Endothelial cell of umbilical vein (primary cell): Measurements from ENCODE around the gene NFE2L1. TPM values are rescaled to one million over a fixed set of nuclear protein-coding genes. Genes with fewer than 3 reads are reported as not detected.

Experiments used
- BruUV-seq: library from RNA; stranded (reverse); fragments of 400-500 nt; replicated peaks from 2 replicates; lab custom pipeline; 2021; lab: Mats Ljungman, UMichigan
- CTCF ChIA-PET: fragments of 300-600, 350-600 bp; sonication (Branson Sonifier 250); formaldehyde crosslinking; loops from one replicate; lab custom pipeline; 2021; ENCODE audit warnings: antibody characterized with exemption, inconsistent platforms; lab: Charles Lee
- POLR2A ChIA-PET: fragments of 300-600, 350-600 bp; sonication (Branson Sonifier 250); formaldehyde crosslinking; loops from one replicate; lab custom pipeline; 2021; ENCODE audit warnings: antibody characterized with exemption, inconsistent platforms; lab: Charles Lee
- DNase-seq: peaks from one replicate; pipeline ENCODE4 v3.0.0-alpha.2; 2011; ENCODE audit warnings: low read depth, low spot score
- FAIRE-seq: peaks from 2 replicates; lab custom pipeline; 2011; peaks lifted over from hg19 to GRCh38; lab: Jason Lieb, UNC
- H2AFZ ChIP-seq: 2 replicates; pipeline ENCODE4 v1.6.0; 2012; ENCODE audit warnings: low read depth, low read length, control low read depth, inconsistent platforms
- H3K27ac ChIP-seq: 2 replicates; pipeline ENCODE4 v1.5.1; 2011; ENCODE audit warnings: low read depth, mild to moderate bottlenecking, control low read depth, low read length, moderate library complexity; ENCODE audit not compliant: insufficient read depth
- H3K27me3 ChIP-seq, 2 experiments: 2 replicates each; pipeline versions ENCODE4 v1.6.0 to v1.6.1; 2011; ENCODE audit warnings: low read length in 2 of 2, mixed read lengths in 1 of 2; ENCODE audit not compliant: control insufficient read depth in 2 of 2, insufficient read depth in 2 of 2
- H3K36me3 ChIP-seq, 2 experiments: 2 replicates in 1 of 2; 3 replicates in 1 of 2; pipeline ENCODE4 v1.5.1; 2011; ENCODE audit warnings: low read length in 2 of 2, mild to moderate bottlenecking in 1 of 2, moderate library complexity in 1 of 2; ENCODE audit not compliant: control insufficient read depth in 2 of 2, insufficient read depth in 2 of 2; ENCODE audit errors: extremely low read depth in 1 of 2
- H3K4me1 ChIP-seq: 3 replicates; pipeline ENCODE4 v1.5.1; 2011; ENCODE audit warnings: mild to moderate bottlenecking, low read length; ENCODE audit not compliant: control insufficient read depth, insufficient read depth; ENCODE audit errors: extremely low read depth
- H3K4me2 ChIP-seq: 2 replicates; pipeline ENCODE4 v1.6.1; 2011; ENCODE audit warnings: low read length, control low read depth, mixed read lengths; ENCODE audit not compliant: insufficient read depth
- H3K4me3 ChIP-seq, 3 experiments: fragments of 200-600 bp in 1 of 3; sonication (generic), shearing (Covaris generic) in 1 of 3; replicated peaks in 1 of 3; 2 replicates each; pipeline ENCODE4 v1.5.1; 2011 to 2016; ENCODE audit warnings: control low read depth in 3 of 3, low read length in 3 of 3, mild to moderate bottlenecking in 2 of 3, inconsistent platforms in 1 of 3, low read depth in 1 of 3, moderate library complexity in 1 of 3; ENCODE audit not compliant: insufficient read depth in 1 of 3
- H3K79me2 ChIP-seq: 2 replicates; pipeline ENCODE4 v1.6.0; 2012; ENCODE audit warnings: low read length, inconsistent platforms; ENCODE audit not compliant: control insufficient read depth, insufficient read depth
- H3K9ac ChIP-seq: replicated peaks from 2 replicates; pipeline ENCODE3; 2011; ENCODE audit warnings: low read length, control low read depth; ENCODE audit not compliant: insufficient read depth; ENCODE audit errors: extremely low read depth
- H3K9me1 ChIP-seq: replicated peaks from 3 replicates; pipeline ENCODE4 v1.6.0; 2011; ENCODE audit warnings: mild to moderate bottlenecking, low read length; ENCODE audit not compliant: control insufficient read depth, insufficient read depth; ENCODE audit errors: extremely low read depth
- H3K9me3 ChIP-seq: replicated peaks from 2 replicates; pipeline ENCODE4 v1.5.1; 2012; ENCODE audit warnings: low read length, inconsistent platforms; ENCODE audit not compliant: control insufficient read depth, insufficient read depth
- H4K20me1 ChIP-seq: replicated peaks from 2 replicates; pipeline ENCODE3; 2011; ENCODE audit warnings: mild to moderate bottlenecking, low read length; ENCODE audit not compliant: control insufficient read depth, insufficient read depth; ENCODE audit errors: extremely low read depth
- CTCF ChIP-seq, 2 donors: IDR thresholded peaks; 1 replicate in 1 of 2; 2 replicates in 1 of 2; pipeline ENCODE4 v1.5.1; 2011; ENCODE audit warnings: low read length in 2 of 2, mild to moderate bottlenecking in 2 of 2, moderate library complexity in 2 of 2, control low read depth in 1 of 2, inconsistent platforms in 1 of 2, low read depth in 1 of 2; ENCODE audit not compliant: insufficient read depth in 1 of 2; ENCODE audit errors: extremely low read depth in 1 of 2
- FOS ChIP-seq: IDR thresholded peaks from 2 replicates; pipeline ENCODE4 v1.6.1; 2011; ENCODE audit warnings: mild to moderate bottlenecking, low read length, moderate library complexity, borderline replicate concordance; ENCODE audit not compliant: insufficient read depth
- GATA2 ChIP-seq: IDR thresholded peaks from 2 replicates; pipeline ENCODE4 v1.7.0; 2011; ENCODE audit warnings: low read depth, mild to moderate bottlenecking, moderate library complexity, mixed read lengths, low read length; ENCODE audit not compliant: insufficient read length, insufficient read depth
- JUN ChIP-seq: IDR thresholded peaks from 2 replicates; pipeline ENCODE4 v1.6.1; 2011; ENCODE audit warnings: borderline replicate concordance, low read depth; ENCODE audit not compliant: insufficient read length, insufficient read depth
- MAX ChIP-seq: IDR thresholded peaks from 2 replicates; pipeline ENCODE4 v1.6.1; 2011; ENCODE audit not compliant: insufficient read depth, insufficient read length
- MYC ChIP-seq: IDR thresholded peaks from one replicate; pipeline ENCODE4 v1.6.1; 2011; ENCODE audit warnings: mild to moderate bottlenecking, low read depth, low read length
- POLR2A ChIP-seq: IDR thresholded peaks from 2 replicates; pipeline ENCODE4 v1.6.1; 2012; ENCODE audit warnings: low read depth, mild to moderate bottlenecking, control low read depth, low read length
- dilution Hi-C: fragments of 300-500 bp; cut with MboI; formaldehyde crosslinking; loops from one replicate; pipeline ENCODE4 v1.15.0; 2019; ENCODE audit warnings: low sequenced_read_pairs; ENCODE audit not compliant: extremely low pct_ligation_motif_present
- intact Hi-C: fragments of 100-400 bp; cut with micrococcal nuclease; formaldehyde crosslinking; loops from one replicate; pipeline ENCODE4 v1.10.0; 2022
- polyA plus RNA-seq, 4 experiments: library from polyadenylated mRNA; depleted of rRNA in 3 of 4; stranded (reverse) in 3 of 4; unstranded in 1 of 4; fragments of >200 nt; gene quantifications; 2 replicates each; pipeline versions ENCODE4 v1.2.1 to v1.2.3, GENCODE V29; 2011 to 2012; ENCODE audit warnings: missing spikeins in 1 of 4
- total RNA-seq: library from RNA; stranded (reverse); gene quantifications from 2 replicates; pipeline ENCODE4 v1.2.3, GENCODE V29; 2021

Gene NFE2L1
- total and polyA plus RNA-seq, 2 donors (not counting 3 experiments of a cell fraction or from before 2014, with no cell fraction given), result 187 to 236 TPM

- H3K27ac ChIP-seq, result no peak overlapping the region
- TF ChIP-seq POLR2A, result no peak
- TF ChIP-seq MAX, result no peak
- no peak for TF ChIP-seq MYC
- TF ChIP-seq CTCF (IDR thresholded peaks at IDR 0.05; ENCODE audit: extremely low read depth in 1 of 2, insufficient read depth in 1 of 2, low read depth in 1 of 2, low read length in 2 of 2), result no peak
- no peak for TF ChIP-seq GATA2
- no peak for TF ChIP-seq JUN
- no peak for TF ChIP-seq FOS
- FAIRE-seq (no peak), DNase-seq (no peak)
- POLR2A ChIA-PET, result interaction anchor here (1.0 kb wide), 1 partner anchor 70 kb away, joined by 3 read pairs; no protein-coding TSS in a partner anchor
- CTCF ChIA-PET, result interaction anchor here (1.5 to 5.2 kb wide), 4 partner anchors 9 to 69 kb away, joined by 4 to 44 read pairs (median 30); no protein-coding TSS in a partner anchor
- no peaks in the 10 kb centered on the region for H3K9me1 ChIP-seq
- no peak overlapping the region for H2AFZ ChIP-seq
- no peak overlapping the region for H3K4me2 ChIP-seq
- BruUV-seq, result no TSS peak
- no peaks in the 10 kb centered on the region for H3K27me3 ChIP-seq
- intact Hi-C loops (no loop called here), dilution Hi-C loops (no loop called here)
- no peak overlapping the region for H3K4me3 ChIP-seq
- no peaks in the 10 kb centered on the region for H3K36me3 ChIP-seq
- peaks cover 8% of the 10 kb centered on the region for H3K4me1 ChIP-seq
- no peaks in the 10 kb centered on the region for H3K9me3 ChIP-seq
- H3K79me2 ChIP-seq, result peaks cover 92% of the 10 kb centered on the region
- peaks cover 6% of the 10 kb centered on the region for H4K20me1 ChIP-seq
- no peak overlapping the region for H3K9ac ChIP-seq
These were observed 47.5 kb downstream of the NFE2L1 start for GRCh38 chr17:48095611-48096010.
